Loucy (cell line): ENCODE data around the gene HIP1R.
A peak's percentile ranks its signal among the peaks of the same experiment; 100 is the strongest.

Source experiments
- H2AFZ ChIP-seq: fragments of 200-600 bp; sonication (generic); 2 replicates; pipeline ENCODE4 v1.6.0; 2016; ENCODE audit warnings: antibody characterized with exemption, mild to moderate bottlenecking, low read length, moderate library complexity
- H3F3A ChIP-seq: fragments of 200-600 bp; 2 replicates; pipeline ENCODE4 v1.6.0; 2016; ENCODE audit warnings: antibody characterized with exemption, low read depth, mild to moderate bottlenecking
- H3K27me3 ChIP-seq: fragments of 200-600 bp; sonication (generic); 2 replicates; pipeline ENCODE4 v1.6.1; 2014; ENCODE audit warnings: low read length, mild to moderate bottlenecking; ENCODE audit not compliant: insufficient read depth, poor library complexity, severe bottlenecking
- H3K36me3 ChIP-seq: fragments of 200-600 bp; sonication (generic); 2 replicates; pipeline ENCODE4 v1.6.1; 2016; ENCODE audit warnings: low read length; ENCODE audit not compliant: insufficient read depth
- H3K4me1 ChIP-seq: fragments of 200-600 bp; sonication (generic); 2 replicates; pipeline ENCODE4 v1.5.1; 2014; ENCODE audit warnings: low read length, mild to moderate bottlenecking; ENCODE audit not compliant: insufficient read depth, poor library complexity, severe bottlenecking
- H3K4me2 ChIP-seq: fragments of 200-600 bp; sonication (generic); 2 replicates; pipeline ENCODE4 v1.6.0; 2014; ENCODE audit warnings: antibody characterized with exemption, low read length, low read depth, mild to moderate bottlenecking; ENCODE audit not compliant: poor library complexity, severe bottlenecking
- H3K4me3 ChIP-seq: fragments of 200-600 bp; sonication (generic); 2 replicates; pipeline ENCODE4 v1.5.1; 2014; ENCODE audit warnings: low read length, mild to moderate bottlenecking, mixed read lengths; ENCODE audit not compliant: poor library complexity, severe bottlenecking
- H3K79me2 ChIP-seq: fragments of 200-600 bp; sonication (generic); 2 replicates; pipeline ENCODE4 v1.6.1; 2014; ENCODE audit warnings: low read length; ENCODE audit not compliant: insufficient read depth
- H3K9ac ChIP-seq: fragments of 200-600 bp; sonication (generic); 2 replicates; pipeline ENCODE4 v1.6.0; 2014; ENCODE audit warnings: mild to moderate bottlenecking, low read depth, low read length, moderate library complexity; ENCODE audit not compliant: poor library complexity, severe bottlenecking
- H3K9me2 ChIP-seq: fragments of 200-600 bp; sonication (generic); replicated peaks from 2 replicates; pipeline ENCODE4 v1.6.1; 2016; ENCODE audit warnings: low read depth, low read length, mixed read lengths
- H3K9me3 ChIP-seq: fragments of 200-600 bp; sonication (generic); 2 replicates; pipeline ENCODE4 v1.6.1; 2014; ENCODE audit warnings: mild to moderate bottlenecking, antibody characterized with exemption, low read length, low read depth; ENCODE audit not compliant: insufficient read depth
- H4K20me1 ChIP-seq: fragments of 200-600 bp; sonication (generic); 2 replicates; pipeline ENCODE4 v1.6.0; 2014; ENCODE audit warnings: antibody characterized with exemption, low read length, mild to moderate bottlenecking; ENCODE audit not compliant: insufficient read depth, poor library complexity, severe bottlenecking
- EZH2phosphoT487 ChIP-seq: fragments of 200-600 bp; IDR thresholded peaks from 2 replicates; pipeline ENCODE4 v1.6.1; 2018; ENCODE audit warnings: antibody characterized with exemption, mild to moderate bottlenecking, moderate library complexity, borderline replicate concordance
- TF ChIP-seq, protein P1 (sequence below): fragments of 200-600 bp; sonication (generic); conservative IDR thresholded peaks from 2 replicates; pipeline ENCODE4 v1.5.1; 2014; ENCODE audit warnings: mild to moderate bottlenecking, antibody characterized with exemption, low read length

Gene HIP1R

DNA sequence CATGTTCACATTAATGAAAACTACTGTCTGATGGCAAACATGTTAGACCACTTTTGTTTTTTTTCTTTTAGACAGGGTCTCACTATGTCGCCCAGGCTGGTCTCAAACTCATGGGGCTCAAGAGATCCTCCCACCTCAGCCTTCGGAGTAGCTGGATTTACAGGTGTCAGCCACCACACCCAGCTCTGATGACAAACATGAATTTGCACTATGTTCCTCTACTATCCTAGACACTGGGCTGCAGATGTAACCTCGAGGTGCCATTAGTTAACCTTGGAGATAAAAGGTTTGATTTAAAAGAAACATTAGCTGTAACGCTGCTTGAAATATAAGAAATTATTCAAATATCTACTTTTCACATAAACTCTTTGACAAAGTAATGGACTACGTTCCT is 52.6 kb downstream of the HIP1R start:
- H3K27me3 ChIP-seq = no peaks in the 10 kb centered on the region
- H3K4me1 ChIP-seq = peaks cover 75% of the 10 kb centered on the region
- peaks cover 69% of the 10 kb centered on the region for H4K20me1 ChIP-seq
- no peak overlapping the region for H2AFZ ChIP-seq
- TF ChIP-seq, protein P1, sequence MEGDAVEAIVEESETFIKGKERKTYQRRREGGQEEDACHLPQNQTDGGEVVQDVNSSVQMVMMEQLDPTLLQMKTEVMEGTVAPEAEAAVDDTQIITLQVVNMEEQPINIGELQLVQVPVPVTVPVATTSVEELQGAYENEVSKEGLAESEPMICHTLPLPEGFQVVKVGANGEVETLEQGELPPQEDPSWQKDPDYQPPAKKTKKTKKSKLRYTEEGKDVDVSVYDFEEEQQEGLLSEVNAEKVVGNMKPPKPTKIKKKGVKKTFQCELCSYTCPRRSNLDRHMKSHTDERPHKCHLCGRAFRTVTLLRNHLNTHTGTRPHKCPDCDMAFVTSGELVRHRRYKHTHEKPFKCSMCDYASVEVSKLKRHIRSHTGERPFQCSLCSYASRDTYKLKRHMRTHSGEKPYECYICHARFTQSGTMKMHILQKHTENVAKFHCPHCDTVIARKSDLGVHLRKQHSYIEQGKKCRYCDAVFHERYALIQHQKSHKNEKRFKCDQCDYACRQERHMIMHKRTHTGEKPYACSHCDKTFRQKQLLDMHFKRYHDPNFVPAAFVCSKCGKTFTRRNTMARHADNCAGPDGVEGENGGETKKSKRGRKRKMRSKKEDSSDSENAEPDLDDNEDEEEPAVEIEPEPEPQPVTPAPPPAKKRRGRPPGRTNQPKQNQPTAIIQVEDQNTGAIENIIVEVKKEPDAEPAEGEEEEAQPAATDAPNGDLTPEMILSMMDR = no peak
- no peak for TF ChIP-seq EZH2phosphoT487
- H3K9me2 ChIP-seq = no peaks in the 10 kb centered on the region
- H3K9ac ChIP-seq = peak overlapping the region; percentile 45
- H3K4me3 ChIP-seq = peak overlapping the region; percentile 37
- no peaks in the 10 kb centered on the region for H3K9me3 ChIP-seq
- no peaks in the 10 kb centered on the region for H3F3A ChIP-seq
- peaks cover 98% of the 10 kb centered on the region for H3K79me2 ChIP-seq
- peak overlapping the region; percentile 67 for H3K4me2 ChIP-seq
- H3K36me3 ChIP-seq = no peaks in the 10 kb centered on the region

DNA sequence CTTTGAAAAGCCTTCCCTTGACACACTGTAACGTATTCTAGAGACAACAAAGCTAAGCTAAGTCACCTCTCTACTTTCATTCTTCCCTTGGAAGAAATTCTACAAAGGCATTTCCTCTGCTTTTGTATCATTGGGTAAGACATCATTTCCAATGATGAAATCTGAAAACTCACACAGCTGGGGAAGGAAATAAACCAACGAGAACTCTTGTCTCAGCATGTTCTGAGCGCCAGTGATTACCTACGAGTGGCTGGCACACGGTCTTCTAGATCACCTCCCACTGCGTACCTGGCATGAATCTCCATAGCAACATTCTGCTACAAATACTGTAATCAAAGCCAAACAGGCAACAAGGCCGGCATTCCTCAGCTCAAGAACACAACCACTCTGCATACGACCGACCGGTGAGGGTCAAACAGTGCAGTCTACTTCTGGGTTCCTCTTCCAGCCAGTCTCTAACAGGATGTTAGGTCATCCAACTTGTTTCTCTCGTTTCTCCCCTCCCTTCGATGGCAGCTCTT is 53.0 kb downstream of the HIP1R start:
- Histone ChIP-seq H3F3A (no peaks in the 10 kb centered on the region), H3K36me3 (no peaks in the 10 kb centered on the region), H3K4me2 (peak overlapping the region; percentile 67), H3K9me3 (no peaks in the 10 kb centered on the region), H4K20me1 (peaks cover 73% of the 10 kb centered on the region), H3K4me1 (peaks cover 70% of the 10 kb centered on the region), H3K4me3 (peak overlapping the region; percentile 37), H2AFZ (no peak overlapping the region), H3K9me2 (no peaks in the 10 kb centered on the region), H3K27me3 (no peaks in the 10 kb centered on the region), H3K79me2 (peaks cover 98% of the 10 kb centered on the region), H3K9ac (peak overlapping the region; percentile 45)
- TF ChIP-seq EZH2phosphoT487 = no peak
- TF ChIP-seq, protein P1 = no peak

DNA sequence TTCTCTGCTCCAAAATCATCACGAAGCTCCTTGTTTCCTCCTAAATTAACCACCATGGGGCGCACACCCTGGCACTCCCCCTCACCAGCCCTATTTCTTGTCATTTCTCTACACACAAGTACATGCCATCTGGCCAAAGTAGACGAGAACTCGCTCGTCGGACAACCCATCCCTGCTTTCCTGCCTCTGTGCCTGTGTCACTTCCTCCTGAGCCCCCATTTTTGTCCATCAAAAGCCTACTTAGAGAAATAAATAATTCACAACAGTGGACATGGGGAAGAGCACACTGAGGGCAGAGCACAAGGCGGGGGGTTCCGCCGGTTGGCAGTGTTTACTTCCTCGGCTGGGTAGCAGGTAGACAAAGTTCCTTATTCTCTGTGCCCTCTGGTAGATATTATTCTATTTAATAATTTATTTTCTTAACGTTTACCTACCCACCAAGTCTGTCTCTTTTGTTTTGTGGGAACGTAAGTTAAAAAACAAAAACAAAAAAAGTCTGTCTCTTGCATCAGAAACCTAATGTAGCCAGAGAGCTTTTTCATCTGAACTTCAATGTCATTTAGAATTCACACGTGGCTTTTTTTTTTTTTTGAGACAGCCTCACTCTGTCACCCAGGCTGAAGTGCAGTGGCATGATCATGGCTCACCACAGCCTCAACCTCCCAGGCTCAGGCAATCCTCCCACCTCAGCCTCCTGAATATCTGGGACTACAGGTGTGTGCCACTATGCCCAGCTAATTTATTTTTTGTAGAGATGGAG is 54.7 kb downstream of the HIP1R start:
- H3F3A ChIP-seq = no peaks in the 10 kb centered on the region
- peaks cover 68% of the 10 kb centered on the region for H3K4me1 ChIP-seq
- no peak overlapping the region for H3K4me3 ChIP-seq
- TF ChIP-seq EZH2phosphoT487 = no peak
- TF ChIP-seq, protein P1 = no peak
- no peaks in the 10 kb centered on the region for H3K36me3 ChIP-seq
- no peaks in the 10 kb centered on the region for H3K9me3 ChIP-seq
- H3K9me2 ChIP-seq = no peaks in the 10 kb centered on the region
- H3K27me3 ChIP-seq = no peaks in the 10 kb centered on the region
- peak overlapping the region; percentile 94 for H3K4me2 ChIP-seq
- H2AFZ ChIP-seq = no peak overlapping the region
- H4K20me1 ChIP-seq = peaks cover 62% of the 10 kb centered on the region
- no peak overlapping the region for H3K9ac ChIP-seq
- H3K79me2 ChIP-seq = peaks cover 98% of the 10 kb centered on the region
